PC-3 (cell line): ENCODE measurements around the gene TFEB. TPM values are rescaled to one million over a fixed set of nuclear protein-coding genes. Genes with fewer than 3 reads are reported as not detected.
A peak's percentile ranks its signal among the peaks of the same experiment; 100 is the strongest.

ENCODE experiments used
- ATAC-seq: fragments of 200-7000 bp; cut with Tn5 transposase; 2 replicates; pipeline ENCODE4 v1.9.1; 2020; ENCODE audit warnings: mild to moderate bottlenecking, moderate library complexity
- BruUV-seq: library from RNA; stranded (reverse); fragments of 400-500 nt; replicated peaks from 2 replicates; lab custom pipeline; 2021; lab: Mats Ljungman, UMichigan
- CTCF ChIA-PET: fragments of 300-600 bp; sonication (Branson Sonifier 250); formaldehyde crosslinking; loops from one replicate; lab custom pipeline; 2022; ENCODE audit warnings: antibody characterized with exemption; lab: Charles Lee
- POLR2A ChIA-PET: fragments of 300-600 bp; sonication (Branson Sonifier 250); formaldehyde crosslinking; loops from one replicate; lab custom pipeline; 2022; ENCODE audit warnings: antibody characterized with exemption; ENCODE audit not compliant: unreplicated experiment; lab: Charles Lee
- DNase-seq: peaks from one replicate; pipeline ENCODE4 v3.0.0-alpha.2; 2015
- H2AFZ ChIP-seq: fragments of 300-600 bp; sonication (generic); 2 replicates; pipeline ENCODE4 v1.6.0; 2016; ENCODE audit warnings: antibody characterized with exemption, low read length
- H3F3A ChIP-seq: fragments of 300-600 bp; sonication (generic); one replicate; pipeline ENCODE4 v1.6.0; 2017; ENCODE audit warnings: antibody characterized with exemption, low read length, control low read depth, mild to moderate bottlenecking; ENCODE audit not compliant: unreplicated experiment
- H3K27ac ChIP-seq: fragments of 300-600 bp; sonication (generic); 2 replicates; pipeline ENCODE4 v1.5.1; 2016; ENCODE audit warnings: mild to moderate bottlenecking, low read length
- H3K27me3 ChIP-seq: fragments of 300-600 bp; sonication (generic); 2 replicates; pipeline ENCODE4 v1.6.1; 2016; ENCODE audit warnings: low read length, mixed read lengths
- H3K36me3 ChIP-seq: fragments of 300-600 bp; sonication (generic); 2 replicates; pipeline ENCODE4 v1.6.1; 2016; ENCODE audit warnings: low read depth, mixed run types, low read length, mixed read lengths
- H3K4me1 ChIP-seq: fragments of 300-600 bp; sonication (generic); 2 replicates; pipeline ENCODE4 v1.5.1; 2016; ENCODE audit warnings: low read length; ENCODE audit not compliant: insufficient read depth
- H3K4me2 ChIP-seq: fragments of 300-600 bp; sonication (generic); 2 replicates; pipeline ENCODE4 v1.6.0; 2016; ENCODE audit warnings: low read length
- H3K4me3 ChIP-seq: fragments of 300-600 bp; sonication (generic); 2 replicates; pipeline ENCODE4 v1.5.1; 2016; ENCODE audit warnings: mild to moderate bottlenecking, low read length, mixed read lengths
- H3K79me2 ChIP-seq: fragments of 300-600 bp; sonication (generic); 2 replicates; pipeline ENCODE4 v1.6.1; 2017; ENCODE audit warnings: low read length, mixed read lengths
- H3K9ac ChIP-seq: fragments of 300-600 bp; sonication (generic); 2 replicates; pipeline ENCODE4 v1.6.0; 2016; ENCODE audit warnings: mild to moderate bottlenecking, low read length
- H3K9me2 ChIP-seq: fragments of 300-600 bp; sonication (generic); replicated peaks from 2 replicates; pipeline ENCODE4 v1.6.1; 2016; ENCODE audit warnings: mixed run types, low read length, mixed read lengths
- H3K9me3 ChIP-seq: fragments of 300-600 bp; sonication (generic); 2 replicates; pipeline ENCODE4 v1.6.1; 2016; ENCODE audit warnings: low read length, mixed read lengths
- H4K20me1 ChIP-seq: fragments of 300-600 bp; sonication (generic); 2 replicates; pipeline ENCODE4 v1.6.1; 2016; ENCODE audit warnings: low read length, mixed read lengths
- EZH2 ChIP-seq: fragments of 300-600 bp; sonication (generic); IDR thresholded peaks from one replicate; pipeline ENCODE4 v1.6.1; 2017; ENCODE audit warnings: antibody characterized with exemption, mild to moderate bottlenecking, low read length; ENCODE audit not compliant: unreplicated experiment
- EZH2phosphoT487 ChIP-seq: fragments of 300-600 bp; sonication (generic); IDR thresholded peaks from 2 replicates; pipeline ENCODE4 v1.6.1; 2018; ENCODE audit warnings: mild to moderate bottlenecking, antibody characterized with exemption, low read length, borderline replicate concordance
- intact Hi-C: fragments of 100-400 bp; cut with micrococcal nuclease; formaldehyde crosslinking; loops from 2 replicates; pipeline ENCODE4 v1.9.0; 2023
- total RNA-seq: library from RNA; depleted of rRNA; stranded (reverse); fragments of >200 nt; gene quantifications from 2 replicates; pipeline ENCODE4 v1.2.3, GENCODE V29; 2014
- TF ChIP-seq, protein P1 (sequence below): fragments of 300-600 bp; sonication (generic); conservative IDR thresholded peaks from 2 replicates; pipeline ENCODE4 v1.5.1; 2017; ENCODE audit warnings: antibody characterized with exemption, low read depth, mild to moderate bottlenecking, low read length

The TFEB gene
- total RNA-seq, 1 experiment from 2014 or later, result 4.2 TPM

DNA sequence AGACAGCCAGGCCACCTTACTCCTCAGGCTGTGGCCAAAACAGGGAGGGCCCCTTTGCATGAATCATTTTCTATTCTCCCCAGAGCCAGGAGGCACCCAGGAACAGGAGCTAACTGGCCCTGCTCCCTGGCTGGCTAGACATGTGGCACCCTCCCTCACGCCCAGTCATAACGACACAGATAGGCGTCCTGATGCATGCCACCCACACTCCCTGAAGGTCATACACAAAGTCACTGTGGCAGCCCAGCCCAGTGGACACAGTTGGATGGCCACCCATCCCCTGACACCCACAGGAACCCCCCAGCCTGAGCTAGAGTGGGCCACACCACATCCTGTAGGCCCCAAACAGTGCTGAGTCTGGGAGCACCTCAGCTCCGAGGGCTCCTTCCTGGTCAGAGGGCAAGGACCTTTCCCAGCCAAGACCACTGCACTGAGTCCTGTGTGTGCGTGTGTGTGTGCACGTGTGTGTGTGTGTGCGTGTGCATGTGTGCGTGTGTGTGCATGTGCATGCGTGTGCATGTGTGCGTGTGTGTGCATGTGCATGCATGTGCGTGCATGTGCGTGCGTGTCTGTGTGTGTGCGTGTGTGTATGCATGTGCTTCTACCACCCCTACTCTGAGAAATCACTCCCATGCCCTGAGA, 21.6 kb downstream of the TFEB start:
- Histone ChIP-seq H3K79me2 (no peaks in the 10 kb centered on the region), H3K4me1 (peaks cover 22% of the 10 kb centered on the region), H4K20me1 (no peaks in the 10 kb centered on the region), H3K9ac (no peak overlapping the region), H3F3A (no peaks in the 10 kb centered on the region), H3K27ac (no peak overlapping the region), H3K9me2 (no peaks in the 10 kb centered on the region), H3K4me2 (peak overlapping the region; percentile 56), H3K9me3 (no peaks in the 10 kb centered on the region), H2AFZ (no peak overlapping the region), H3K36me3 (no peaks in the 10 kb centered on the region), H3K27me3 (no peaks in the 10 kb centered on the region), H3K4me3 (no peak overlapping the region)
- DNase-seq (no peak), ATAC-seq (peak; percentile 70)
- CTCF ChIA-PET, result interaction anchor here (0.6 kb wide), 1 partner anchor 526 kb away, joined by 4 read pairs; no protein-coding TSS in a partner anchor
- TF ChIP-seq EZH2 (no peak), EZH2phosphoT487 (no peak)
- TF ChIP-seq, protein P1, sequence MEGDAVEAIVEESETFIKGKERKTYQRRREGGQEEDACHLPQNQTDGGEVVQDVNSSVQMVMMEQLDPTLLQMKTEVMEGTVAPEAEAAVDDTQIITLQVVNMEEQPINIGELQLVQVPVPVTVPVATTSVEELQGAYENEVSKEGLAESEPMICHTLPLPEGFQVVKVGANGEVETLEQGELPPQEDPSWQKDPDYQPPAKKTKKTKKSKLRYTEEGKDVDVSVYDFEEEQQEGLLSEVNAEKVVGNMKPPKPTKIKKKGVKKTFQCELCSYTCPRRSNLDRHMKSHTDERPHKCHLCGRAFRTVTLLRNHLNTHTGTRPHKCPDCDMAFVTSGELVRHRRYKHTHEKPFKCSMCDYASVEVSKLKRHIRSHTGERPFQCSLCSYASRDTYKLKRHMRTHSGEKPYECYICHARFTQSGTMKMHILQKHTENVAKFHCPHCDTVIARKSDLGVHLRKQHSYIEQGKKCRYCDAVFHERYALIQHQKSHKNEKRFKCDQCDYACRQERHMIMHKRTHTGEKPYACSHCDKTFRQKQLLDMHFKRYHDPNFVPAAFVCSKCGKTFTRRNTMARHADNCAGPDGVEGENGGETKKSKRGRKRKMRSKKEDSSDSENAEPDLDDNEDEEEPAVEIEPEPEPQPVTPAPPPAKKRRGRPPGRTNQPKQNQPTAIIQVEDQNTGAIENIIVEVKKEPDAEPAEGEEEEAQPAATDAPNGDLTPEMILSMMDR, result no peak
- no TSS peak for BruUV-seq
- intact Hi-C loops, result no loop called here
- POLR2A ChIA-PET, result no interaction called here

DNA sequence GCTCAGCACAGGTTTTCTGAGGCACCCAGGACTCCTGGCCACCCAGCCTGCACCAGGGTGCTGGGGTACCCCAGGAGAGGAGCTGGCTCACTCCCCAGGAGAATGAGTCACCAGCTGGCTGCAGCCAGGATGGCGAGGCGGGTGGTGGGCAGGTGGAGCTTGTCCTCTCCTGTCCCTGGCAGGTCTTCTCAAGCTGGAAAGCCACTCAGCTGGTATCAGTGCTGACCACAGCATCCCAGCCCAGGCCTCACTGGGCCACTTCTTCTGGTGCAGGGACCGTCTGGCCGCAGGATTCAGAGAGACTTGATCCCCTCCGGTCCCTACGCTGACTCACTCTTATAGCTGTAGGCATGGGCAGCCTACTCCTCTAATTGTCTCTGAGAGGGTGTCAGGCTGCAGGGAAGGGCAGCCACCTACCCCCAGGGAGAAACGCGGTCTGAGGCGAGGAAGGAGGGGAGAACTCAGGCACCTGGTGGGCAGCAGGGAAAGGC, 22.2 kb downstream of the TFEB start:
- peak; percentile 55 for DNase-seq

More for the DNA sequence above, 22.2 kb downstream of the TFEB start:
- Histone ChIP-seq H3K4me1 (peaks cover 22% of the 10 kb centered on the region), H3K4me3 (no peak overlapping the region), H3K36me3 (no peaks in the 10 kb centered on the region), H3K79me2 (no peaks in the 10 kb centered on the region), H3K9me3 (no peaks in the 10 kb centered on the region), H4K20me1 (no peaks in the 10 kb centered on the region), H3K9ac (no peak overlapping the region), H3K27ac (no peak overlapping the region), H2AFZ (no peak overlapping the region), H3K9me2 (no peaks in the 10 kb centered on the region), H3K27me3 (no peaks in the 10 kb centered on the region), H3F3A (no peaks in the 10 kb centered on the region), H3K4me2 (peak overlapping the region; percentile 56)
- peak; percentile 68 for ATAC-seq
- CTCF ChIA-PET, result interaction anchor here (0.6 kb wide), 1 partner anchor 525 kb away, joined by 4 read pairs; no protein-coding TSS in a partner anchor
- POLR2A ChIA-PET, result no interaction called here
- TF ChIP-seq EZH2, result no peak
- no peak for TF ChIP-seq EZH2phosphoT487
- TF ChIP-seq, protein P1, result no peak
- intact Hi-C loops, result no loop called here
- no TSS peak for BruUV-seq
